Left colon (tissue), 2 donors: Measurements from ENCODE around the gene PEMT. TPM values are rescaled to one million over a fixed set of nuclear protein-coding genes. Genes with fewer than 3 reads are reported as not detected.
"Not testable (repeated sequence)": the region's sequence is repeated elsewhere in the genome, so short reads cannot be mapped to it uniquely, and the experiment has no call there.

Experiments used
- ATAC-seq: fragments of 200-7000 bp; cut with Tn5 transposase; one replicate; pipeline ENCODE4 v1.9.1; 2020; ENCODE audit warnings: mild to moderate bottlenecking, moderate library complexity
- DNase-seq, 2 donors: peaks; one replicate each; pipeline ENCODE4 v3.0.0-alpha.2; 2020
- intact Hi-C, 2 donors: fragments of 100-400 bp; cut with DNase I in 1 of 2; cut with micrococcal nuclease in 1 of 2; formaldehyde crosslinking; loops; one replicate each; pipeline versions ENCODE4 v1.11.2 to v1.14.0; 2022; cut with DNase I, micrococcal nuclease
- long read RNA-seq: library from polyadenylated mRNA; unstranded; transcript quantifications from one replicate; pipeline ENCODE4 v2.0.0, GENCODE V29; 2021
- total RNA-seq, 2 donors: library from RNA; stranded (reverse); fragmentation: NEBNext Ultra II Directional; extraction: Animal tissue kit (Norgen Biotek cat#: 25700); gene quantifications; one replicate each; pipeline ENCODE4 v1.2.1, GENCODE V29; 2021
- donor health status: DM: no; HTN: no; CAD: no.
- donor health status: DM: yes; HTN: yes; CAD: no.

PEMT gene, protein sequence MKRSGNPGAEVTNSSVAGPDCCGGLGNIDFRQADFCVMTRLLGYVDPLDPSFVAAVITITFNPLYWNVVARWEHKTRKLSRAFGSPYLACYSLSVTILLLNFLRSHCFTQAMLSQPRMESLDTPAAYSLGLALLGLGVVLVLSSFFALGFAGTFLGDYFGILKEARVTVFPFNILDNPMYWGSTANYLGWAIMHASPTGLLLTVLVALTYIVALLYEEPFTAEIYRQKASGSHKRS
- 10 to 100 TPM; 13.8 to 18.6 TPM for total RNA-seq
- long read RNA-seq, transcript PEMT-201 (7 exons, 1,013 nt), result major isoform, 10 of 18 reads
- long read RNA-seq, partial matches to known transcripts, result 2 of 18 reads
- long read RNA-seq, other reads (novel, unspliced or antisense), result 5 of 18 reads

DNA sequence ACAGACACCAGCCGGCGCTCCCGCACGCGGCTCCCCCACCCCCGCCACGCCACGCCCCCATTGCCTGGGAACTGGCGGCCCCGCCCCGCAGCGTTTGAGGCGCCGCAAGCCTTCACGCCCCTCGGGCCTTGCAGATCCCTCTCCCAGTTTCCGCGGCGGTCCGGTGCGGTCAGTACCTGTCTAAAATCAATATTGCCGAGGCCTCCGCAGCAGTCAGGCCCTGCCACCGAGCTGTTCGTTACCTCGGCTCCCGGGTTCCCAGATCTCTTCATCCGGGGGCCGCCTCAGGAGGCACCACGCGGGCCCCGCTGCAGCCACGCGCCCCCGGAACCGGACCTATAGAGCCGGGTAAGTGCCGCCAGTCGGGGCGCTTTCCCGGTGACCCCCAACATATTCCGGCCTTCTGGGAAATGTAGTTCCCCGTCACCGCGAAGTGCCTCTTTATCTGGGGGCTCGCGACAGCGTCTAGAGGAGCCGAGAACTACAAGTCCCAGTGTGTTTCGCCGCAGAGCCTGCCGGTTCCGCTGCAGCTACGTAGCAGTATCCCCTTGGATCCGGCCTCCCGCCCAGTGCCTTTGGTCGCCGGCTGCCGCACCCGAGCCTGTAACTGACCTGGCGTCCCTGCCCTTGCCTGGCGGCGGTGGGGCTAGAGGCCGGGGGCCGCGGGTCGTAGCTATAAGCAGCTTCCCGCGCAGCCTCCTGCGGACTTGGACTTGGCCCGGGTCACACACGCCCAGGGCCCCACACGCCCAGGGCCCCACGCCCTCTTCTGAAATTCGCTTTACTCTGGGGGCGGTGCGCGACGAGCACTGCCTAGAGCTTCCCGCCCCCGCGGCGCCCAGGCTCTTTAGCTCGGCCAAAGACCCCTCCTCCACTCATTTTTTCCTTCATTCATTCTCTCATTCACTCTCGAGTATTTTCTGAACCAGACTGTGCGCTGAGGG lies at the start of gene PEMT:
Gene PEMT, minus strand, starts transcription at position 354 of the 944 bp plus-strand sequence. Its CDS starts 82 bp downstream, at position 272.
- ATAC-seq (peak; percentile 93), DNase-seq (peak; percentile 94 to 98)
- intact Hi-C loops, result no loop called here

DNA sequence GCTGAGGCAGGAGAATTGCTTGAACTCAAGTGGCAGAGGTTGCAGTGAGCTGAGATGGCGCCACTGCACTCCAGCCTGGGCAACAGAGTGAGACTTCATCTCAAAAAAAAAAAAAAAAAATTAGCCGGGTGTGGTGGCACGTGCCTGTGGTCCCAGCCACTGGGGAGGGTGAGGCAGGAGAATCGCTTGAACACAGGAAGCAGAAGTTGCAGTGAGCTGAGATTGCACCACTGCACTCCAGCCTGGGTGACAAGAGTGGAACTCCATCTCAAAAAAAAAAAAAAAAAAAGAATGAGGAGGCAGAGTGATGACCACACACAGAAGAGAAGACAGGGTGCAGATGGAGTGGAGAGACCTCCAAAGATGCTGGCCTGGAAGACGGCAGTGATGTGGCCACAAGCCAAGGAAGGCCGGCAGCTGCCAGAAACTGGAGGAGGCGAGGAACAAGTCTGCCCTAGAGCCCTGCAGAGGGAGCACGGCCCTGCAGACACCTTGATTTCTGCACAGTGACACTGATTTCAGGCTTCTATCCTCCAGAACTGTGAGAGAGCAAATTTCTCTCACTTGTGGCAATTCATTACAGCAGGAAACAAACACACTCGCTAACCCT lies 48.3 kb upstream of the PEMT start:
- intact Hi-C loops, result loop anchor here (2.0 to 5.0 kb wide), 3 partner anchors 142 to 285 kb away; partner anchors contain the start of gene RASD1 (in 1 of the 2)
- not testable (repeated sequence) for ATAC-seq, DNase-seq

DNA sequence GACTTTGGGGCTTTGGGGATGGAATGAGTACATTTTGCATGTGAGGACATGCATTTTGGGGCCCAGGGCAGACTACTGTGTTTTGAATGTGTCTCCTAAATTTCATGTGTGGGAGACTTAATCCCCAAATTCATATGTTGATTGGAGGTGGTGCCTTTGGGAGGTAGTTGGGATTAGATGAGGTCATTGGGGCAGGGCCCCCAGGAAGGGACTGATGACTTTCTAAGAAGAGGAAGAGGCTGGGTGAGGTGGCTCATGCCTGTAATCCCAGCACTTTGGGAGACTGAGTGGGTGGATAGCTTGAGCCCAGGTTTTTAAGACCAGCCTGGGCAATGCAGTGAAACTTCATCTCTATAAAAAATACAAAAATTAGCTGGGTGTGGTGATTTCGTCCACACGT lies 47.0 kb upstream of the PEMT start:
- no peak for DNase-seq
- ATAC-seq, result no peak
- intact Hi-C loops, result no loop called here

DNA sequence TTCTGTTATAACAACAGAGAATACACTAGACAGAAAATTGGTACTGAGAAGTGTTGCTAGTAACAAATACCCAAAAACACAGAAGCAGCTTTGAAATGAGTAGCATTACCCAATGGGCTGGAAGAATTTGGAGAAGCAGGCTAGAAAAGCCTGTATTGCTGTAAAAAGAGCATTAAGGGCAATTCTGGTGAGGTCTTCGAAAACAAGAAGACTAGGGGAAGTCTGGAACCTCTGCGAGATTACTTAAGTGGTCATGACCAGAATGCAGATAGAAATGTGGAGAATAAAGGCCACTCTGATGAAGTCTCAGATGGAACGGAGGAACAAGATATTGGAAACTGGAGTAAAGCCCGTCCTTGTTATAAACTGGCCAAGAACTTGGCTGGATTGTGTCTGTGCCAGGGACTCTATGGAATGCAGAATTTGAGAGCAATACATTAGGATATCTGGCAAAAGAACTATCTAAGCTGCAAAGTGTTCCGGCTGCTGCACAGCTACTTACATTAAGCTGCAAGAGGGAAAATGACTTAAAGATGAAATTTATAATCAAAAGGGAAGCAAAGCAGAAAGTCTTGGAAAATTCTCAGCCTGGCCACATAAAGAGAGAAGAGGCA lies 44.9 kb upstream of the PEMT start:
- no peak for ATAC-seq

DNA sequence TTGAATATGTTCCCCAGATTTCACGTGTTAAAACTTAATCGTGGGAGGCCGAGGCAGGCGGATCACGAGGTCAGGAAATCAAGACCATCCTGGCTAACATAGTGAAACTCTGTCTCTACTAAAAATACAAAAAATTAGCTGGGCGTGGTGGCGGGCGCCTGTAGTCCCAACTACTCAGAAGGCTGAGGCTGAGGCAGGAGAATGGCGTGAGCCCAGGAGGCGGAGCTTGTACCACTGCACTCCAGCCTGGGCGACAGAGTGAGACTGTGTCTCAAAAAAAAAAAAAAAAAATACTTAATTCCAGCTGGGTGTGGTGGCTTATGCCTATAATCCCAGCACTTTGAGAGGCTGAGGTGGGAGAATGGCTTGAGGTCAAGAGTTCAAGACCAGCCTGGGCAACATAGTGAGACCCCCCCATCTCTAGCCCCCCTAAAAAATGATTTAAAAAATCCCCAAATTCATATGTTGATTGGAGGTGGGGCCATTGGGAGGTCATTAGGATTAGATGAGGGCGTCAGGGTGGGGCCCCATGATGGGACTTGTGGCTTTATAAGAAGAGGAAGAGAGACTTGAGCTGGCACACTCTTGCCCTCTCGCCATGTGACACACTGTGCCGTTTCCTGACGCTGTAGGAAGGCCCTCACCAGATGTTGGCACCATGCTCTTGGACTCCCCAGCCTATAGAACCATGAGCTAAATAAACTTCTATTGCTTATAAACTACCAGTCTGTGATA lies 44.2 kb upstream of the PEMT start:
- intact Hi-C loops, ATAC-seq, DNase-seq: not testable (repeated sequence)

More for the DNA sequence above, 44.9 kb upstream of the PEMT start:
- no peak for DNase-seq
- intact Hi-C loops, result no loop called here

DNA sequence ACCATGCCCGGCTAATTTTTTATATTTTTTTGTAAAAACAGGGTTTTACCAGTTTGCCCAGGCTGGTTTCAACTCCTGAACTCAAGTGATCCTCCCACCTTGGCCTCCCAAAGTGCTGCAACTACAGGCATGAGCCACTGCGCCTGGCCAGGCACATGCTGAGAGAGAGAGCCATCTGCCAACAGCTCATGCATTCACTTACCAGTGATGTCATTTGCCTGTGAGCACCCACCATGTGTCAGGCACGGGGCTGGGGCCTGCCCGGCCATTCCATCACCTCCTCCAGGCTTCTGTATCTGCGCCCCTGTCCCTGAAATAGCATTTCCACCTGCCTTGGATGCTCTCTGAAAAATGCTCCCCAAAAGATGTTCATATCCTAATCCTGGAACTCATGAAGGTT lies 43.6 kb upstream of the PEMT start:
- intact Hi-C loops, result no loop called here
- no peak for DNase-seq
- no peak for ATAC-seq

DNA sequence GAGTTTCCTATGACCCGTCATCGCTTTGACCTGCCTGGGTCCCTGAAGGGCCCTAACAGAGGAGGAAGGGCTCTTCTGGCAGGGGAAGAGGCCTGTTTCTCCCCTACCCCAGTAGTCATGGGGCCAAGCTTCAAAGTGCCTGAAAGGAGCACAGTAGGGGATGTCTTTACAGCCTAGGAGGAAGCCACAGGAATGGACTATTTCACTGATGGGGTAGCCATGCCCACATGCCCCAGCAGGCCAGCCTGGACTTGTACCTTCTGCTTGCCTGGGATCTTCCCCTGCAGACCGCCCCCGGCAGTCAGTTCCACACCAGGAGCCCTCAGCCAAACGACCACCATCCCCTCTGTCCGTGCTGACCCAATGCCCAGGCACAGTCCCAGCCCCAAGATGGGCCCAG lies 41.8 kb upstream of the PEMT start:
- no peak for DNase-seq
- intact Hi-C loops, result no loop called here
- ATAC-seq, result no peak

DNA sequence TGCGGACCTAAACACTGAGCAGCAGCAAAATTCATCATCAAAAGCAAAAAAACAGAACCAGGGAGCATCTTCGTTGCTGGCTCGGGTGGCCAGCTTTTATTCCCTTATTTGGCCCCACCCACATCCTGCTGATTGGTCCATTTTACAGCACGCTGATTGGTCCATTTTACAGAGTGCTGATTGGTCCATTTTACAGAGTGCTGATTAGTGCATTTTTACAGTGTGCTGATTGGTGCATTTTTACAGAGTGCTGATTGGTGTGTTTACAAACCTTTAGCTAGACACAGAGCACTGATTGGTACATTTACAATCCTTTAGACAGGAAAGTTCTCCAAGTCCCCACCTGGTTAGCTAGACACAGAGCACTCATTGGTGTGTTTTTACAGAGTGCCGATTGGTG lies 41.2 kb upstream of the PEMT start:
- intact Hi-C loops, ATAC-seq, DNase-seq: not testable (repeated sequence)

DNA sequence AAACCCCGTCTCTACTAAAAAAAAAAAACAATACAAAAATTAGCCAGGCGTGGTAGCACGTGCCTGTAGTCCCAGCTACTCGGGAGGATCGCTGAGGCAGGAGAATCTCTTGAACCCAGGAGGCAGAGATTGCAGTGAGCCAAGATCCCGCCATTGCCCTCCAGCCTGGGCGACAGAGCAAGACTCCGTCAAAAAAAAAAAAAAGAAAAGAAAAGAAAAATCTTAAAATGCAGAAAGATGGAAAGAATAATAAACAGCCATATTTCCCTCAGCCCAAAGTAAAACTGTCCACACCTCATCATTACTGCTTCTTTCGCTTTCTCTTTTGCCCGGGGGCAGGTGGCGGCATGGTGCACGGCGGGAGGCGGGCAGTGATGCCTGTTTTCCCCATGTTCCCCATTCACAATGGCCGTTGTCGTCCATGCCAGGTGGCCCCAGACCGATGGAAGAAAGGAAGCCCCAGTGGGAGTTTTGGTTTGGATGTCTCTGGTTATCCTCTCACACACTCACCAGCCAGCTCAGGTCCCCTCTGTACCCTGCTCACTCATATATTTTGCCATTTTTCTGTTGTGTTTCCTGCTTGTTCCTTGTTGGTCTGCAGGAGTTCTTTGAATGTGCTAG lies 37.0 kb upstream of the PEMT start:
- DNase-seq, result peak; percentile 41 to 57
- ATAC-seq, result peak; percentile 98
- intact Hi-C loops, result no loop called here

DNA sequence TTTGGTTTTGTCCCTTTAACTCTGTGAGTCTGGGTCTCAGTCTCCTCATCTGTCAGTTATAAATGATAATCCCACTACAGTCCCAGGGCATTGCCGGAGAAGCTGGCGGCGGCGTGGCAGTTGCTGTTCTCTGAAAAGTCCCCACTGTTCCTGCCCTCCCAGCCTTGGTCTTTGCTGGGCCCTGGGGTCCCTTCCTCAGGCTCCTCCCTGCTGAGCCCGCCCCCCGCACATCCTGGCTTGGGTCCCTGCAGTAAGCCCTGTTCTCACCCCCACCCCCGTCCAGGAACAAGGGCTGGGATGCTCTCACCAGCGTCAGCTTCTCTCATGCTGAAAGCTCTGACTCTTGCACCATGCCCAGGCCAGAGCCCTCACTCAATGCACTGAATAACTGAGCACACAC lies 35.3 kb upstream of the PEMT start:
- DNase-seq (no peak), ATAC-seq (no peak)

DNA sequence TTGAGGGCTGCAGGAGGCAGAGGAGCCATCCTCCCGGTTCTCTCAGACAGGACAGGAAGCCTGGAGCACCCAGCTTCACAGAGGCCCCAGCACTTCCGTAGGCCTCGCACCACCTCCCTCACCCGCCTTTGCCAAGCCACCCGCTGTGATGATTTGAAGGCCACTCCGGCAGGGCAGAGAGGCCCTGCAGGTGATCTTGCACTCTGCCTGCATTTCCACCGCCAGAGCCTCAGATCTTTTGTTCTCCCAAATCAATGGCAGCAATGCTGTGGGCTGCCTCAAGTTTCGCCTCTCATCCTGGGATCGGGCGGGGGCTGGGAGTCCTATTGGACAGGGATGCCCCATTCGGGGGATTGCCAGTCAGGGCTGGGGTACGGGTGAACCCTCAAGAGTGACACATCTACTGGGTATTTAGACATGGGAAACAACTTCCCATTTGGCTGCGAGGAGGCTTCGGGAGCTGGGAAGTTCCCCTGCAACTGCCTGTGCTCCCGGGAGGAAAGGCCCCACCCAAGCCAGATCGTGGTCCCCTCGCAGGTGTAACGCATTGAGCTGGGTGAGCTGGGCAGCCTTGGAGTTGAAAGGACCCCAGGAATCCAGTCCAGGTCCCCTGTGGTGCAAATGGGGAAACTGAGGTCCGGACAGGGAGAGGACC lies 34.8 kb upstream of the PEMT start:
- DNase-seq (no peak), ATAC-seq (no peak)
- intact Hi-C loops, result no loop called here

More for the DNA sequence above, 35.3 kb upstream of the PEMT start:
- intact Hi-C loops, result no loop called here

DNA sequence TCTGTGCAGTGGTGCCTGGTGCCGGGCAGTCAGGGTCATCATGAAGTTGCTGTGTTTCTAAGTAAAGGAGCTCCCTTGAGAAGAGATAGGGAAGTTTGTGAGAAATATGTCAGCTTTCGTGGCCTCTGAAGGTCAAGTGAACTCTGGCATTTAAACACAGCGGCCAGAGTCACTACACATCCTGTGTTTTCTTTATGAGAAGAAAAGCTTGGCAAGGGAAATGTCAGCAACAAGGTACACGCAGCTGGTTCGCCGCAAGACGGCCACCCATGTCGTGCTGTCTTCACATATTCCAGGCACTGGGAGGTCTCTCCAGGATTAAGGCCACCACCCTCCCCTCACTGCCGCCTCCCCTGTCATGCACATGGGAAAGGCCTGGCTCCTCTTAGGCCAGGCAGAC lies 33.2 kb upstream of the PEMT start:
- intact Hi-C loops, result no loop called here
- ATAC-seq (no peak), DNase-seq (no peak)

DNA sequence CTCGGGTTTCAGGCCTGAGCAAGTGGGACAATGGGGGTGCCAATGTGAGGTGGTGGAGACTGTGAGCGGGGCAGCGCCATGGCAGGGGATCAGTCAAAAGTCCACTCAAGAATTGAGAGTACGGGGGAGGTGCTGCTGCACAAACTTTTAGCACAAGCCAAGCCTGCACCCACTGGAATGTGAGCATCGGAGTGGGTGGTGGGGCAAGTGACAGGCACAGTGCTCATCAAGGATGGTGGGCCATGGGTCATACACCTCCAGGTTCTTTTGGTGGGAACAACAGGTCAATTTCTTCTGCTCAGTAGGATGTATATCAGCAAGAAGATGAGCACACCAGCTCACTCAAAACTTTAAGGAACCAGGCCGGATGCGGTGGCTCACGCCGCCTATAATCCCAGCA lies 32.4 kb upstream of the PEMT start:
- ATAC-seq (no peak), DNase-seq (no peak)
- intact Hi-C loops, result no loop called here

DNA sequence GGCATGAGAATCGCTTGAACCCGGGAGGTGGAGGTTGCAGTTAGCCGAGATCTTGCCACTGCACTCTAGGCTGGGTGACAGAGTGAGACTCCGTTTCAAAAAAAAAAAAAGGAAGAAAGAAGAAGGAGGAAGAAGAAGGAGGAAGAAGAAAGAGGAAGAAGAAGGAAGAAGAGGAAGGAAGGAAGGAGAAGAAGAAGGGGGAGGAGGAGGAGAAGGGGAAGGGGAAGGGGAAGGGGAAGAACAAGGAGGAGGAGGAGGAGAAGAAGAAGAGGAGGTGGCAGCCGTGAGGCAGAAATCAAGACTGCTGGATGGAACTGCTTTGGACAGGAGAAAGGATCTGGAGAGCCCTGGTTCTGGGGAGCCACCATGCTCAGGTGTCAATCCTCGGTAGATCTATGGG lies 29.7 kb upstream of the PEMT start:
- intact Hi-C loops, result no loop called here
- ATAC-seq, result no peak

DNA sequence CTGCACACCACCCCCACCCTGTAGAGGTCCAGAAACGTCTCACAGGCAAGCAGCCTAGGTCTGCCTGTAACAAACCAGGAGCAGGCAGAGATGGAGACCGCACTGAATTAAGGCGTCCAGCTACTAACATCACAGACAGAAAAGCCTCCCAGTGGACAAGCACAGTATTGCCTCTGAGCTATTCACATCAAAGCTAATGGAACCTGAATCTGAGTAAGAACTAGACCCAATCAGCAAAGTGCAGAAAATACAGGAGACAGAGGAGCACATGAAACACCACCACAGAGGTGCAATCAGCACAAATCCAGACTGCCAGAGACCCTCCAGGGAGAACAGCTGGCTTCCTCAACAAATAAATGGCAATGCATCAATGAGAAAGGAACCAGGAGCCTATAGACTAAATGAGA lies 22.2 kb upstream of the PEMT start:
- peak; percentile 94 for ATAC-seq
- peak in 1 of 2 donors; percentile 52 for DNase-seq
- intact Hi-C loops, result no loop called here

More for the DNA sequence above, 29.7 kb upstream of the PEMT start:
- DNase-seq, result no peak

DNA sequence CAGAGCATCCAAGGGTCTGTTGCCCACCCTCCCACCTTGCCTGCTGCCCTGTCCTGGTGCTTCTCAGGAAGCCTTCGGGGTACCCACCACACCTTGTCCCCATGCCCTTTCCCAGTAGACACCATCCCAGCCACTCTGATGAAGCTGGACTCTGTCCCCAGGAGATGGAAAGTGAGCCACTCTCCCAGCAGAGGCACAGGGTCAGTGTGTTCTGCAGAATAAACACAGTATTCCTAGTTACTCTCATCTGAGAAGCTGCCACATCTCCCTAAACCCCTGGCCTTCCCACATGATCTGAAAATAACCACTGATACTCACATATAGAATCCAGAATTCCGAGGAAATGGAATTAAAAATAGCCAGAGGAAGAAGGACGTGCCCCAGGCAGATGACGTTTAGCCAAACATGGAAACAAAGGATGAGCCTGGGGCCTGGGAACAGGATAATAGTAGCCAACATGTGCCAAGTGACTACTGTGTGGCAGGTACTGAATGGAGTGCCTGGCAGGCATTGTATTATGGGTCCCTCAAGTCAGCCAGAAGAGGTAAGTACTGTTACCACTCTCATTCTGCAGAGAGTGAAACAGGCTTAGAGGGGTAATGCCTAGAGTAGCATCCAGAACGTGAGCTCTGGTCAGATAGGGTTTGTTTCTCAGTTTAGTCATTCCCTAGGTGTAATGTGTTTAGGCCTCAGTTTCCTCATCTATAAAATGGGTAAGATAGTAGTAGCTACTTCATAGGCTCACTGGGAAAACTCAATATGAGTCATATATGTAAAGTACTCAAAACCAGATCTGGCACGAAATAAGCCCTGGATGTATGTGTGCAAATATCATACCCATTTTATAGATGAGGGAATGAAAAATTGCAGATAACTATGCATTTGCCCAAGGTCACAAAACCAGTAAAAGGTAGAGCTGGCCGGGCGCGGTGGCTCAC lies 20.8 kb upstream of the PEMT start:
- intact Hi-C loops, result no loop called here
- ATAC-seq (no peak), DNase-seq (no peak)
